Endothelial cell of umbilical vein (primary cell): ENCODE measurements around the gene FTO. TPM values are rescaled to one million over a fixed set of nuclear protein-coding genes. Genes with fewer than 3 reads are reported as not detected.

Source experiments
- BruUV-seq: library from RNA; stranded (reverse); fragments of 400-500 nt; replicated peaks from 2 replicates; lab custom pipeline; 2021; lab: Mats Ljungman, UMichigan
- CTCF ChIA-PET: fragments of 300-600, 350-600 bp; sonication (Branson Sonifier 250); formaldehyde crosslinking; loops from one replicate; lab custom pipeline; 2021; ENCODE audit warnings: antibody characterized with exemption, inconsistent platforms; lab: Charles Lee
- POLR2A ChIA-PET: fragments of 300-600, 350-600 bp; sonication (Branson Sonifier 250); formaldehyde crosslinking; loops from one replicate; lab custom pipeline; 2021; ENCODE audit warnings: antibody characterized with exemption, inconsistent platforms; lab: Charles Lee
- DNase-seq: peaks from one replicate; pipeline ENCODE4 v3.0.0-alpha.2; 2011; ENCODE audit warnings: low read depth, low spot score
- FAIRE-seq: peaks from 2 replicates; lab custom pipeline; 2011; peaks lifted over from hg19 to GRCh38; lab: Jason Lieb, UNC
- H2AFZ ChIP-seq: 2 replicates; pipeline ENCODE4 v1.6.0; 2012; ENCODE audit warnings: low read depth, low read length, control low read depth, inconsistent platforms
- H3K27ac ChIP-seq: 2 replicates; pipeline ENCODE4 v1.5.1; 2011; ENCODE audit warnings: low read depth, mild to moderate bottlenecking, control low read depth, low read length, moderate library complexity; ENCODE audit not compliant: insufficient read depth
- H3K27me3 ChIP-seq, 2 experiments: 2 replicates each; pipeline versions ENCODE4 v1.6.0 to v1.6.1; 2011; ENCODE audit warnings: low read length in 2 of 2, mixed read lengths in 1 of 2; ENCODE audit not compliant: control insufficient read depth in 2 of 2, insufficient read depth in 2 of 2
- H3K36me3 ChIP-seq, 2 experiments: 2 replicates in 1 of 2; 3 replicates in 1 of 2; pipeline ENCODE4 v1.5.1; 2011; ENCODE audit warnings: low read length in 2 of 2, mild to moderate bottlenecking in 1 of 2, moderate library complexity in 1 of 2; ENCODE audit not compliant: control insufficient read depth in 2 of 2, insufficient read depth in 2 of 2; ENCODE audit errors: extremely low read depth in 1 of 2
- H3K4me1 ChIP-seq: 3 replicates; pipeline ENCODE4 v1.5.1; 2011; ENCODE audit warnings: mild to moderate bottlenecking, low read length; ENCODE audit not compliant: control insufficient read depth, insufficient read depth; ENCODE audit errors: extremely low read depth
- H3K4me2 ChIP-seq: 2 replicates; pipeline ENCODE4 v1.6.1; 2011; ENCODE audit warnings: low read length, control low read depth, mixed read lengths; ENCODE audit not compliant: insufficient read depth
- H3K4me3 ChIP-seq, 3 experiments: fragments of 200-600 bp in 1 of 3; sonication (generic), shearing (Covaris generic) in 1 of 3; replicated peaks in 1 of 3; 2 replicates each; pipeline ENCODE4 v1.5.1; 2011 to 2016; ENCODE audit warnings: control low read depth in 3 of 3, low read length in 3 of 3, mild to moderate bottlenecking in 2 of 3, inconsistent platforms in 1 of 3, low read depth in 1 of 3, moderate library complexity in 1 of 3; ENCODE audit not compliant: insufficient read depth in 1 of 3
- H3K79me2 ChIP-seq: 2 replicates; pipeline ENCODE4 v1.6.0; 2012; ENCODE audit warnings: low read length, inconsistent platforms; ENCODE audit not compliant: control insufficient read depth, insufficient read depth
- H3K9ac ChIP-seq: replicated peaks from 2 replicates; pipeline ENCODE3; 2011; ENCODE audit warnings: low read length, control low read depth; ENCODE audit not compliant: insufficient read depth; ENCODE audit errors: extremely low read depth
- H3K9me1 ChIP-seq: replicated peaks from 3 replicates; pipeline ENCODE4 v1.6.0; 2011; ENCODE audit warnings: mild to moderate bottlenecking, low read length; ENCODE audit not compliant: control insufficient read depth, insufficient read depth; ENCODE audit errors: extremely low read depth
- H3K9me3 ChIP-seq: replicated peaks from 2 replicates; pipeline ENCODE4 v1.5.1; 2012; ENCODE audit warnings: low read length, inconsistent platforms; ENCODE audit not compliant: control insufficient read depth, insufficient read depth
- H4K20me1 ChIP-seq: replicated peaks from 2 replicates; pipeline ENCODE3; 2011; ENCODE audit warnings: mild to moderate bottlenecking, low read length; ENCODE audit not compliant: control insufficient read depth, insufficient read depth; ENCODE audit errors: extremely low read depth
- JUN ChIP-seq: IDR thresholded peaks from 2 replicates; pipeline ENCODE4 v1.6.1; 2011; ENCODE audit warnings: borderline replicate concordance, low read depth; ENCODE audit not compliant: insufficient read length, insufficient read depth
- MYC ChIP-seq: IDR thresholded peaks from one replicate; pipeline ENCODE4 v1.6.1; 2011; ENCODE audit warnings: mild to moderate bottlenecking, low read depth, low read length
- POLR2AphosphoS5 ChIP-seq: IDR thresholded peaks from 2 replicates; pipeline ENCODE4 v1.6.1; 2012; ENCODE audit warnings: low read depth, mild to moderate bottlenecking, control low read depth, low read length, moderate library complexity; ENCODE audit not compliant: insufficient read depth
- dilution Hi-C: fragments of 300-500 bp; cut with MboI; formaldehyde crosslinking; loops from one replicate; pipeline ENCODE4 v1.15.0; 2019; ENCODE audit warnings: low sequenced_read_pairs; ENCODE audit not compliant: extremely low pct_ligation_motif_present
- intact Hi-C: fragments of 100-400 bp; cut with micrococcal nuclease; formaldehyde crosslinking; loops from one replicate; pipeline ENCODE4 v1.10.0; 2022
- polyA plus RNA-seq, 4 experiments: library from polyadenylated mRNA; depleted of rRNA in 3 of 4; stranded (reverse) in 3 of 4; unstranded in 1 of 4; fragments of >200 nt; gene quantifications; 2 replicates each; pipeline versions ENCODE4 v1.2.1 to v1.2.3, GENCODE V29; 2011 to 2012; ENCODE audit warnings: missing spikeins in 1 of 4
- total RNA-seq: library from RNA; stranded (reverse); gene quantifications from 2 replicates; pipeline ENCODE4 v1.2.3, GENCODE V29; 2021
- TF ChIP-seq, protein P1 (sequence below): IDR thresholded peaks from 2 replicates; pipeline ENCODE4 v1.6.1; 2011; ENCODE audit not compliant: insufficient read depth, insufficient read length
- TF ChIP-seq, protein P2 (sequence below), 2 donors: IDR thresholded peaks; 1 replicate in 1 of 2; 2 replicates in 1 of 2; pipeline ENCODE4 v1.5.1; 2011; ENCODE audit warnings: low read length in 2 of 2, mild to moderate bottlenecking in 2 of 2, moderate library complexity in 2 of 2, control low read depth in 1 of 2, inconsistent platforms in 1 of 2, low read depth in 1 of 2; ENCODE audit not compliant: insufficient read depth in 1 of 2; ENCODE audit errors: extremely low read depth in 1 of 2

FTO gene
- total and polyA plus RNA-seq, 2 donors (not counting 3 experiments of a cell fraction or from before 2014, with no cell fraction given) = 48.6 to 87.1 TPM

DNA sequence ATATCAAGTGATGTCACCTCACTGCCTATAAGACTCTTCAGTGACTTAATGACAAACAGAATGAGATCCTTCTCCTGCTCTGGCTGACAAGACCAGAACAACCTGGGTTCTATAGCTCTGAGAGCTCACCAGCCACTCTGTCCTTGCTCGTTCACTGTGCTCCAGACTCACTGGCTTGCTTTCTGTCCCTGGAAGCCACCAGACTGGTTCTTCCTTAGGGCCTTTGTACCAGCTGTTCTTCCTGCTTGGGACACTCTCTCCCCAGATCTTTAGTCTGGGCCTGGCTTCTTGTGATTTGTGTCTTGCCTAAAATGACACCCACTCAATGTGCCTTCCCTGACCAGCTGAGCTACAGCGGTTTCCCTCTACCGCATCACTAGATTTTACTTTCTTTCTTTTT, 76.1 kb downstream of the FTO start:
- no peaks in the 10 kb centered on the region for H4K20me1 ChIP-seq
- TF ChIP-seq POLR2AphosphoS5 (no peak), JUN (no peak), MYC (no peak)
- TF ChIP-seq, protein P1, sequence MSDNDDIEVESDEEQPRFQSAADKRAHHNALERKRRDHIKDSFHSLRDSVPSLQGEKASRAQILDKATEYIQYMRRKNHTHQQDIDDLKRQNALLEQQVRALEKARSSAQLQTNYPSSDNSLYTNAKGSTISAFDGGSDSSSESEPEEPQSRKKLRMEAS = no peak
- TF ChIP-seq, protein P2, sequence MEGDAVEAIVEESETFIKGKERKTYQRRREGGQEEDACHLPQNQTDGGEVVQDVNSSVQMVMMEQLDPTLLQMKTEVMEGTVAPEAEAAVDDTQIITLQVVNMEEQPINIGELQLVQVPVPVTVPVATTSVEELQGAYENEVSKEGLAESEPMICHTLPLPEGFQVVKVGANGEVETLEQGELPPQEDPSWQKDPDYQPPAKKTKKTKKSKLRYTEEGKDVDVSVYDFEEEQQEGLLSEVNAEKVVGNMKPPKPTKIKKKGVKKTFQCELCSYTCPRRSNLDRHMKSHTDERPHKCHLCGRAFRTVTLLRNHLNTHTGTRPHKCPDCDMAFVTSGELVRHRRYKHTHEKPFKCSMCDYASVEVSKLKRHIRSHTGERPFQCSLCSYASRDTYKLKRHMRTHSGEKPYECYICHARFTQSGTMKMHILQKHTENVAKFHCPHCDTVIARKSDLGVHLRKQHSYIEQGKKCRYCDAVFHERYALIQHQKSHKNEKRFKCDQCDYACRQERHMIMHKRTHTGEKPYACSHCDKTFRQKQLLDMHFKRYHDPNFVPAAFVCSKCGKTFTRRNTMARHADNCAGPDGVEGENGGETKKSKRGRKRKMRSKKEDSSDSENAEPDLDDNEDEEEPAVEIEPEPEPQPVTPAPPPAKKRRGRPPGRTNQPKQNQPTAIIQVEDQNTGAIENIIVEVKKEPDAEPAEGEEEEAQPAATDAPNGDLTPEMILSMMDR (IDR thresholded peaks at IDR 0.05; ENCODE audit: extremely low read depth in 1 of 2, insufficient read depth in 1 of 2, low read depth in 1 of 2, low read length in 2 of 2) = no peak
- no peaks in the 10 kb centered on the region for H3K36me3 ChIP-seq
- no peak overlapping the region for H3K4me3 ChIP-seq
- DNase-seq (no peak), FAIRE-seq (no peak)
- no peaks in the 10 kb centered on the region for H3K9me3 ChIP-seq
- H3K9ac ChIP-seq = no peak overlapping the region
- H3K27ac ChIP-seq = no peak overlapping the region
- H2AFZ ChIP-seq = no peak overlapping the region
- dilution Hi-C loops = no loop called here
- H3K9me1 ChIP-seq = no peaks in the 10 kb centered on the region
- ChIA-PET CTCF (interaction anchor here (1.2 to 2.2 kb wide), 2 partner anchors 12 to 230 kb away, joined by 3 to 5 read pairs; no protein-coding TSS in a partner anchor), POLR2A (no interaction called here)
- no TSS peak for BruUV-seq
- H3K4me2 ChIP-seq = no peak overlapping the region
- no peaks in the 10 kb centered on the region for H3K27me3 ChIP-seq
- H3K79me2 ChIP-seq = peaks cover 19% of the 10 kb centered on the region
- peaks cover 4% of the 10 kb centered on the region for H3K4me1 ChIP-seq
- intact Hi-C loops = no loop called here
